ENCODE results near the gene OR4C46.
"Not testable (repeated sequence)": the region's sequence is repeated elsewhere in the genome, so short reads cannot be mapped to it uniquely, and the experiment has no call there.

OR4C46 gene

DNA sequence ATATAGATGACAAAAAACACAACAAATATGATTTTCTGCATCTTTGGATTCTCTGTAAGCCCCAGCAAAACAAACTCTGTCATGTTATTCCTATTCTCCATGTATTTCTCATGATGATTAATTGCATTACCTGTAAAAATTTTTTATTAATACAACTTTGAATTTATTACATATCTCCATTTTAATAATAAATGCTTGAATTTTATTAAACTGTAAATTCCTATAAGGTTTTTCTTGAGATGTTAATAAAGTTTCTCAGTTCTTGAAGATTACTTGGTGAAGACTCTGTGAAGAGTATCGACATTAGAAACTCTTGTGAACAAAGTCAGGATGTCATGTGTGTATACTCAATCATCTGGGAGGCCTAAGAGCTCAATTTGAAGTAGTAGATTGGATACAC, at the start of gene OR4C46:
Gene OR4C46 (minus strand): TSS at position 101 of the 400 bp plus-strand sequence. CDS start 0 bp downstream, at position 101.
- no peak for DNase-seq (ENCODE audit: low read depth, low spot score)
- Histone ChIP-seq H3K27ac (no peak within 1 kb of the TSS), H3K9me3 (ENCODE audit: low read depth, low read length) (no peaks in the 10 kb centered on the region), H3K36me3 (ENCODE audit: insufficient read depth, low read length) (no peaks in the 10 kb centered on the region), H3K4me3 (no peak within 1 kb of the TSS), H3K9ac (ENCODE audit: insufficient read length) (no peak within 1 kb of the TSS)
- TF ChIP-seq POLR2AphosphoS5 (IDR thresholded peaks at IDR 0.05; ENCODE audit: borderline replicate concordance, low read depth, low read length), result no peak
- TF ChIP-seq FOXP2 (optimal IDR thresholded peaks at IDR 0.05; ENCODE audit: control extremely low read depth, extremely low read length, insufficient read depth), result no peak
- no peak for TF ChIP-seq EZH2 (IDR thresholded peaks at IDR 0.05)

DNA sequence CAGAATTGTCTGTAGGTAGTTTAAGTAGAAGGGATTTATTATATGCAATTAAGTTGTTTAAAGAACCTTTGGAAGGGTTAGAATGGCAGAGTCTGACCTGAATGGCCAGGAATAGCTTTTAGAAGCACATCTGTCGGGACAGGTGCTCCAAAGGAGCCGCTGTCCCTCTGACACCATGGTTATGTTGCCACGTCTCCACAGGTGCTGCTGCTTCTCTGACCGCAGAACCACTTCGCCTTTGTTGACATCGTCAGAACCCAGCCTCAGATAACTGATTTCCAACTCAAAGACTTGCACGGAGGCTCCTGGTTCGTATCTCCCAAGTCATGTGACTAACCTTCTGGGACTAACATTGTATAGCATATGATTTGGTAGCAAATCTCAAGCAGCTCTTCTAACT, 41.8 kb upstream of the OR4C46 start:
- not testable (repeated sequence) for H3K36me3 ChIP-seq (ENCODE audit: insufficient read depth, low read length); H3K4me3 ChIP-seq; DNase-seq (ENCODE audit: low read depth, low spot score); H3K9me3 ChIP-seq (ENCODE audit: low read depth, low read length); H3K27ac ChIP-seq; H3K9ac ChIP-seq (ENCODE audit: insufficient read length)

- not testable (repeated sequence) for H3K9me3 ChIP-seq (ENCODE audit: low read depth, low read length); H3K4me3 ChIP-seq; H3K36me3 ChIP-seq (ENCODE audit: insufficient read depth, low read length); H3K27ac ChIP-seq; H3K9ac ChIP-seq (ENCODE audit: insufficient read length); DNase-seq (ENCODE audit: low read depth, low spot score)
Measured at GRCh38 chr11:54561439-54561838, 42.4 kb downstream of the OR4C46 start.

- Histone ChIP-seq H3K27ac (no peak overlapping the region), H3K36me3 (ENCODE audit: insufficient read depth, low read length) (no peaks in the 10 kb centered on the region), H3K4me3 (no peak overlapping the region), H3K9ac (ENCODE audit: insufficient read length) (no peak overlapping the region), H3K9me3 (ENCODE audit: low read depth, low read length) (no peaks in the 10 kb centered on the region)
- TF ChIP-seq POLR2AphosphoS5 (IDR thresholded peaks at IDR 0.05; ENCODE audit: borderline replicate concordance, low read depth, low read length) (no peak), FOXP2 (optimal IDR thresholded peaks at IDR 0.05; ENCODE audit: control extremely low read depth, extremely low read length, insufficient read depth) (no peak), EZH2 (IDR thresholded peaks at IDR 0.05) (no peak)
- no peak for DNase-seq (ENCODE audit: low read depth, low spot score)
Measured at GRCh38 chr11:54558919-54559318, 44.9 kb downstream of the OR4C46 start.

GRCh38 chr11:54558407-54558806, 45.4 kb downstream of the OR4C46 start:
- TF ChIP-seq FOXP2 (optimal IDR thresholded peaks at IDR 0.05; ENCODE audit: control extremely low read depth, extremely low read length, insufficient read depth) (no peak), EZH2 (IDR thresholded peaks at IDR 0.05) (no peak), POLR2AphosphoS5 (IDR thresholded peaks at IDR 0.05; ENCODE audit: borderline replicate concordance, low read depth, low read length) (no peak)
- H3K27ac ChIP-seq, result no peak overlapping the region
- H3K36me3 ChIP-seq (ENCODE audit: insufficient read depth, low read length), result no peaks in the 10 kb centered on the region
- H3K4me3 ChIP-seq, result no peak overlapping the region
- no peaks in the 10 kb centered on the region for H3K9me3 ChIP-seq (ENCODE audit: low read depth, low read length)
- DNase-seq (ENCODE audit: low read depth, low spot score), result no peak
- no peak overlapping the region for H3K9ac ChIP-seq (ENCODE audit: insufficient read length)

Data from SK-N-MC (cell line).